Fibroblast of pulmonary artery (primary cell): Measurements from ENCODE around the gene RPS10.

Experiments used
- DNase-seq: peaks from one replicate; pipeline ENCODE4 v3.0.0-alpha.2; 2010; ENCODE audit warnings: low read depth
- H3K4me3 ChIP-seq: replicated peaks from 2 replicates; pipeline ENCODE4 v1.5.1; 2011; ENCODE audit warnings: low read depth, mild to moderate bottlenecking, control low read depth, low read length, moderate library complexity
- TF ChIP-seq, protein P1 (sequence below): IDR thresholded peaks from 2 replicates; pipeline ENCODE4 v1.5.1; 2011; ENCODE audit warnings: mild to moderate bottlenecking, control low read depth, low read length, inconsistent platforms; ENCODE audit errors: missing control alignments

RPS10 gene

DNA sequence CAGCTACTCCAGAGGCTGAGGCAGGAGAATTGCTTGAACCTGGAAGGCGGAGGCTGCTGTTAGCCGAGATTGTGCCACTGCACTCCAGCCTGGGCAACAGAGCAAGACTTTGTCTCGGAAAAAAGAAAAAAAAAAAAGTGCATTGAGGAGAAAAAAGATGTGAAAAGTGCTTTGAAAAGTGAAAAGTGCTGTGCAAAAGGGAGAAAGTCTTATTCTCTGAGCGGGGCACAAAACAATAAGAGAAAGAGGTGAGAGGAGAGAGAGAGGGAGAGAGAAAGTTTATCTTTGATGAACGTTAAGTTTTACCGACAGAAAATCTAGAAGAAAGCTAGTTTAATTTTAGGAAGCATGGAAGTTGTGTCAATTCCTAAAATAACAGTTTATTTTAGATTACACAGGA, 36.1 kb upstream of the RPS10 start:
- TF ChIP-seq, protein P1, sequence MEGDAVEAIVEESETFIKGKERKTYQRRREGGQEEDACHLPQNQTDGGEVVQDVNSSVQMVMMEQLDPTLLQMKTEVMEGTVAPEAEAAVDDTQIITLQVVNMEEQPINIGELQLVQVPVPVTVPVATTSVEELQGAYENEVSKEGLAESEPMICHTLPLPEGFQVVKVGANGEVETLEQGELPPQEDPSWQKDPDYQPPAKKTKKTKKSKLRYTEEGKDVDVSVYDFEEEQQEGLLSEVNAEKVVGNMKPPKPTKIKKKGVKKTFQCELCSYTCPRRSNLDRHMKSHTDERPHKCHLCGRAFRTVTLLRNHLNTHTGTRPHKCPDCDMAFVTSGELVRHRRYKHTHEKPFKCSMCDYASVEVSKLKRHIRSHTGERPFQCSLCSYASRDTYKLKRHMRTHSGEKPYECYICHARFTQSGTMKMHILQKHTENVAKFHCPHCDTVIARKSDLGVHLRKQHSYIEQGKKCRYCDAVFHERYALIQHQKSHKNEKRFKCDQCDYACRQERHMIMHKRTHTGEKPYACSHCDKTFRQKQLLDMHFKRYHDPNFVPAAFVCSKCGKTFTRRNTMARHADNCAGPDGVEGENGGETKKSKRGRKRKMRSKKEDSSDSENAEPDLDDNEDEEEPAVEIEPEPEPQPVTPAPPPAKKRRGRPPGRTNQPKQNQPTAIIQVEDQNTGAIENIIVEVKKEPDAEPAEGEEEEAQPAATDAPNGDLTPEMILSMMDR = no peak
- DNase-seq = no peak
- H3K4me3 ChIP-seq = no peak overlapping the region

DNA sequence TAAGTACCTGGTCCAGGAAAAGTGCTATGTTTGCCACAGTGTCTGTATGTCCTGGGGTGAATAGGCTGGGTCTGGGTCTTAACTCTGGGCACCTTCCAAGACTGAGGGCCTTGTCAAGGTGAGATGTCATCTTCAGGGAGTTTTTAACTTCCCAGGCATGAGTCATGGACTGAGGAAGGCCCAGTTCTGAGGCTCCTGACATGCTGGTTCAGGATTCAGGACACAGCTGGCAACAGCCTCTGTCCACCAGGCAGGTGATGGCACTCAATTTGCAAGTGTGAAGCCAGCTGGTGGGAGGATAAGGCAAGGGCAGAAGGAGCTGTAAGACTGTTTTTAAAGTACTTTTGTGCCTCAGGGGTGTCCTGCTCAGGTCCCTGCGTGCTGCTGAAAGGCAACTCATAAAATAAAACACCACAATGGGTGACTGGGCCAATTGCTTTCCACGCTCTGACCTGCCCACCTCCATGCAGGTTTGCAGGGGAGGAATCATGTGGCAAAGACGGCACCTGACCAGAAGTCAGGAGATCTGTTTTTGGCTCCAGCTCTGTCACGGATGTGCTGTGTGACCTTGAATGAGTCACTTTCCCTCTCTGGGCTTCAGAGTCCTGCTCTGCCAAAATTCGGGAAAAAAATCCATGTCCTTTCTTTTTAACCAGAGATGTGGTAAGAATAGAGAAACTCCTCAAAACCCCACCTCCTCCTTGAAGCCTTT, 35.1 kb upstream of the RPS10 start:
- H3K4me3 ChIP-seq = no peak overlapping the region
- peak; percentile 17 for DNase-seq
- TF ChIP-seq, protein P1 = no peak

DNA sequence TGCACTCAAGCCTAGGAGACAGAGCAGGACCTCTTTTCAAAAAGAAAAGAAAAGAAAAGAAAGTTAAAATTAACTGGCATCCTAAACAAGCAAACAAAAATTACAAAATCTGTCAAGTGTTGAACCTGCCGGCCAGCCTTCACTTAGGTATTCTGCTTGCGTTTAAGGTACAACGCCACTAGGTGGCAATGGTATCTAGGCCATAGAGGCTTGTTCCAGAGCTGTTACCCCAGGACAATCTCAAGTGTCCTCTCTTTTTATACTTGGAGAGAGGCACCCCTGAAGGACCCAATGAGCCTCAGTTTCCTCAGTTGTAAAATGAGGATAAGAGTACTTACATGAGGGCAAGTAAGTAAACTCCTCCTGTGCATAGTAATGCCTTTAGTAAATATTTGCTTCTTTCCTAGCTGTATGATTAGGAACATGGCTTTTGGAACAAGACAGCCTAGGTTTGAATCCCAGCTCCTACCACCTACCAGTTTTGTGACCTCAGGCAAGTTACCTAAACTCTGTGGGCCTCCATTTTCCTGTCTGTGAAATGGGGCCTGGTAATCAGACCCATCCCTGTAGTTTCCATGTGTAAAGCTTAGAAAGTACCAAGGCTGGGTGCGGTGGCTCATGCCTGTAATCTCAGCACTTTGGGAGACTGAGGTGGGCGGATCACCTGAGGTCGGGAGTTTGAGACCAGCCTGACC, 34.2 kb upstream of the RPS10 start:
- TF ChIP-seq, protein P1 = peak; percentile 81
- DNase-seq = peak; percentile 69
- H3K4me3 ChIP-seq = no peak overlapping the region

DNA sequence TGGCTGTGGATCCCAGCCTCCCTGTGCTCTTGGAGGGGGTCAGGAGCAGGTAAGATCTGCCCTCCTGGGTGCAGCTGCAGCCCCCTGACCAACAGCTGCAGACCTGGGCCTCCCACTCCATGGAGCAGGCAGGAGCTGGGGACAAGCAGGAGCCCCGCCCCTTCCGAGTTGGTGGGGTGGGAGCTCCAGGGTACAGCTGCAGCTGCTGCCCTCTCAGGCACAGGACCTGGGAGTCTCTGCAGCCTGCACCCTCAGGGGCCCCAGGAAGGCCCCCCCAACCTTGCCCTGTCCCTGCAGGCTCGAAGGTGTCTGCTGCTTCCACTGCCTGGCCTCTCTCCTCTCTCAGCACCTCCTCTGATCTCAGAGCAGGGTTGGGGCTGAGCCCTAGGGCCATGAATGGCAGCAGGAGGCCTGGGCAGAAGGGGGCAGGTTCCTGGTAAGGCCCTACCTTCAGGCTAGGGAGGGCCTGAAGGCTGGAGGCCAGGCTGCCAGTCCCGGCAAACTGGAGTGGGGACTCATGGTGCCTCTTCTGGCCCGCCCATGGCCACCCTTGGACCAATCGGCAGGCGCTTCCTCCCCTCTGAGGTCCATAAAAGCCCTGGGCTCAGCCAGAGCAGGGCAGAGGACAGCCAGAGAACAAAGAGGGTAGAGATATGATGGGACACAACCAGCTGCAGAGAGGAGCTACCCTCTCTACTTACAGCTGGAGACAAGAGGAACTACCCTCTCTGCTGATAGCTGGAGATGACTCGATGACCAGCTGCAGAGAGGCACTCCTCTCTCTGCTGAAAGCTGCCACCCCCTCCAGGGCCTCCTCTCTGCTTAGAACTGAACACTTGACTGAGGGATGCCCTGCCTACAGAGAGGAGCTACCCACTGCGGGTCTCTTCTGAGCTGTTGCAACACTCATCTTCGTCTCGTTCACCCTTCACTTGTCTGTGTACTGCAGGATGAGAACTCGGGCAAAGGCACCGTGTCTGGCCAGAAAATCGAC, 32.2 kb upstream of the RPS10 start:
- TF ChIP-seq, protein P1 = no peak
- DNase-seq = no peak
- H3K4me3 ChIP-seq = no peak overlapping the region

DNA sequence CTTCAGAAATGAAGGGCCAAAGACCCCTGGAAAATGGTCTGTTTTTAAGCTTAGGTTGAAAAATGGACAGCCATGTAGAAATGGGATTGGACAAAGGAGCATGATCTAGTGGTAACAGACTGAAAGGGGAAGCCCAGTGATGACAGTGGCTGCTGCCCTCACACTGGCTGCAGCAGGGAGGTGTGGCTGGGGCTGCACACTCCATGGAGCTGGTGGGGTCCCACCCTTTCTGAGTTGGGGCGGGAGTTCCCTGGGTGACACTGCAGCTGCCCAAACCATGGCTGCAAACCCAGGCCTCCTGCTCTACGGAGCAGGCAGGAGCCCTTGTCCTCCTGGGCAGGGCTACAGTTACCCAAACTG, 31.5 kb upstream of the RPS10 start:
- no peak for DNase-seq
- no peak overlapping the region for H3K4me3 ChIP-seq
- TF ChIP-seq, protein P1 = no peak

DNA sequence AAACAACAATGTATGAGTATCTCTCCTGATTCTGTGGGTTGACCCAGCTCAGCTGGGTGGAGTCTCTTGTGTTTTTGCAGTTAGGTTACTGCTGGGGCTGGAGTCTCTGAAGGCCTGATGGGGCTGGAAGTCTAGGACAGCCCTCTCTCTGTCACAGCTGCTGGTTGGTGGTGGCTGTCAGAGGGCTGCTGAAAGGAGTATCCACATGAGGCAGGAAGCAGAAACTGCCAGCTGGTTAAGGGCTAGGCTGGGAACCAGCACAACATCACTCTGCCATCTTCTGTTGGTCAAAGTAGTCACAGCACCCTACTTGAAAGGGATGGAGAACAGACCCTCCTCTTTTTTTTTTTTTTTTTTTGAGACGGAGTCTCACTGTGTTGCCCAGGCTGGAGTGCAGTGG, 30.0 kb upstream of the RPS10 start:
- no peak for DNase-seq
- TF ChIP-seq, protein P1 = no peak
- H3K4me3 ChIP-seq = no peak overlapping the region
